ENCODE measurements around the gene BAIAP2. TPM values are rescaled to one million over a fixed set of nuclear protein-coding genes. Genes with fewer than 3 reads are reported as not detected.

BAIAP2 gene
- total RNA-seq, 1 donor from 2014 or later: 48.9 TPM

GRCh38 chr17:80990921-80991644 lies 43.9 kb upstream of the BAIAP2 start:
- peak overlapping the region; percentile 50 for H3K27ac Mint-ChIP-seq

GRCh38 chr17:80991645-80992076 lies 43.3 kb upstream of the BAIAP2 start, which contains the start of gene CHMP6:
Gene CHMP6 (plus strand): TSS chr17:80991841. CDS start chr17:80991919, 78 bp downstream.
- peak; percentile 57 to 75 for DNase-seq (ENCODE audit: low spot score in 2 of 2, unreplicated experiment in 2 of 2)
- Mint-ChIP-seq H3K4me3 (peak within 1 kb of the TSS; percentile 69), H3K27ac (peak within 1 kb of the TSS; percentile 50), H3K9me3 (no peaks in the 10 kb centered on the region), H3K27me3 (ENCODE audit: low read depth) (peaks cover 1% of the 10 kb centered on the region), H3K4me1 (peaks cover 9% of the 10 kb centered on the region), H3K36me3 (peaks cover 6% of the 10 kb centered on the region)
- no peak for TF ChIP-seq CTCF (IDR thresholded peaks at IDR 0.05; ENCODE audit: unreplicated experiment)

More at GRCh38 chr17:80990921-80991644, 43.9 kb upstream of the BAIAP2 start:
- DNase-seq (ENCODE audit: low spot score in 2 of 2, unreplicated experiment in 2 of 2): no peak
- peaks cover 9% of the 10 kb centered on the region for H3K4me1 Mint-ChIP-seq
- H3K4me3 Mint-ChIP-seq: peak overlapping the region; percentile 69
- H3K36me3 Mint-ChIP-seq: peaks cover 6% of the 10 kb centered on the region
- H3K9me3 Mint-ChIP-seq: no peaks in the 10 kb centered on the region
- TF ChIP-seq CTCF (IDR thresholded peaks at IDR 0.05; ENCODE audit: unreplicated experiment): no peak
- peaks cover 1% of the 10 kb centered on the region for H3K27me3 Mint-ChIP-seq (ENCODE audit: low read depth)

DNA sequence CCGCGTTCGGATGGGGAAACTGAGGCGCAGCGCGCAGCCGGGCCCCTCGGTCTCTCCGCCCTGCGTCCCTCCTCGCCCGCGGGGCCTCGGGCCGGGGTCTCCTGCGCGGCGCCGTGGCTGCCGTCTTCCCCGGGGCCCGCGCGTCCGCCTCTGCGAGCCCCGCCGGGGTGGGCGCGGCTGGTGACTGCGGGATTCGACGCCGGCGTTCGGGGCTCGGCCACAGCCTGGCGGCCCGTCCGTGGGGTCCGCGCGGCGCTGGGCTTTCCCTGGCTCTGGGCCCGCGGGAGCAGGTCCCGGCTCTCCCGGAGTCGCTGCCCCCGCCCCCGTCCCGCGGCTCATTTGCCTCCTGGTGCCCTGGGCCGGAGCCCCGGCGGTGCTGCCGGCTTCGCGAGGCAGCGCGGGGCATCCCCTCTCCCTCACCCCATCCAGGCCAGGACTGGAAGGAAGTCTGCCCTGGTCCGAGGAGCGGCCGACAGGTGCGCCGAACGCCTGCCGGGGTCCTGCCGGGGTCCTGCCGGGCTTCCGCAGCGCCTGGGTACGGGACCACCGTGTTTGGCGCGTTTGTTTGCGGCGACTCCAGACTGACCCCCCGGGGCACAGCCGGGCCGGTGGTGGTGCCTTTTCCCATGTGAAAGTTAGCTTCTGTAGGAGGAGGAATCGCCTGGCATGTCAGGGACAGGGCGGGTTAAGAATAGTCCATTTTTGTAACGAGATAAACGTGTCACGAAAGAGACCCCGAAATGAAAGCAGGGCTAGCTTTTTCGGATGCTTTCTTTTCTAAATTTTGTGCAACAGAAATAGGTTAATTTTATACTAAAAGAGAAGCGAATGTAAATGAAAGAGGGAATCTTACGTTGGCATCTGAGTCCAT lies 42.6 kb upstream of the BAIAP2 start:
- Mint-ChIP-seq H3K27me3 (ENCODE audit: low read depth) (peaks cover 1% of the 10 kb centered on the region), H3K4me1 (peaks cover 9% of the 10 kb centered on the region)
- DNase-seq (ENCODE audit: low spot score in 2 of 2, unreplicated experiment in 2 of 2): no peak

GRCh38 chr17:80992948-80993624 lies 41.9 kb upstream of the BAIAP2 start:
- Mint-ChIP-seq H3K27ac (peak overlapping the region; percentile 36), H3K4me3 (peak overlapping the region; percentile 66), H3K4me1 (peaks cover 9% of the 10 kb centered on the region), H3K27me3 (ENCODE audit: low read depth) (peaks cover 1% of the 10 kb centered on the region), H3K36me3 (peaks cover 6% of the 10 kb centered on the region), H3K9me3 (no peaks in the 10 kb centered on the region)
- DNase-seq (ENCODE audit: low spot score in 2 of 2, unreplicated experiment in 2 of 2): no peak
- no peak for TF ChIP-seq CTCF (IDR thresholded peaks at IDR 0.05; ENCODE audit: unreplicated experiment)

More for the DNA sequence above, 42.6 kb upstream of the BAIAP2 start:
- Mint-ChIP-seq H3K36me3 (peaks cover 6% of the 10 kb centered on the region), H3K27ac (no peak overlapping the region), H3K9me3 (no peaks in the 10 kb centered on the region), H3K4me3 (peak overlapping the region; percentile 66)
- no peak for TF ChIP-seq CTCF (IDR thresholded peaks at IDR 0.05; ENCODE audit: unreplicated experiment)

DNA sequence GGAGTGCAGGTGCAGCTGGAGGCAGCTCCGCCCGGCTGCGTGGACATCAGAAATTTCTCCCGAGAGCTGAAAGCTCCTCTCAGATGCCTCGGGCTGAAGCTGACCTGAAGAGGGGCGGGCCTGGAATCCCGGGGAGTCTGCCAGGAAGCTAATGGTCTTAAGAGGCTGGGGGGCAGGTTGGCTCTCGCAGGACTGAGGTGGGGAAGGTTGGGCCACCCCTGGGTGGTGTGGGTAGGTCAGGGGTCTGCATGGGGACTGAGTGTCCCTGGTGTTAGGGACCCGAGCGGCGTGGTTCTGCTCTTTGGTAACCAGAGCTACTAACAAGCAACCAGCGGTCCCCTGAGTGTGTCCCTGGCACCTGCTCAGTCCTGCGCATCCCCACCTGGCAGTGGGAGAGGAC lies 39.8 kb upstream of the BAIAP2 start:
- Mint-ChIP-seq H3K27ac (no peak overlapping the region), H3K4me1 (peaks cover 9% of the 10 kb centered on the region)
- TF ChIP-seq CTCF (IDR thresholded peaks at IDR 0.05; ENCODE audit: unreplicated experiment): no peak

More for the DNA sequence above, 39.8 kb upstream of the BAIAP2 start:
- DNase-seq (ENCODE audit: low spot score in 2 of 2, unreplicated experiment in 2 of 2): no peak
- Mint-ChIP-seq H3K36me3 (peaks cover 6% of the 10 kb centered on the region), H3K9me3 (no peaks in the 10 kb centered on the region), H3K4me3 (no peak overlapping the region), H3K27me3 (ENCODE audit: low read depth) (no peaks in the 10 kb centered on the region)
